Upper lobe of left lung (tissue), 6 donors: ENCODE data around the gene NLGN1. TPM values are rescaled to one million over a fixed set of nuclear protein-coding genes. Genes with fewer than 3 reads are reported as not detected.
"Not testable (repeated sequence)": the region's sequence is repeated elsewhere in the genome, so short reads cannot be mapped to it uniquely, and the experiment has no call there.

Experiments
- ATAC-seq, 2 donors: fragments of 200-7000 bp; cut with Tn5 transposase; one replicate each; pipeline ENCODE4 v1.9.1; 2022; ENCODE audit warnings: mild to moderate bottlenecking in 2 of 2, moderate library complexity in 2 of 2; ENCODE audit not compliant: low FRiP score in 2 of 2
- DNase-seq, 2 donors: peaks; one replicate each; pipeline ENCODE4 v3.0.0-alpha.2; 2019 to 2020
- H3K27ac ChIP-seq, 4 donors: fragments of 200-600 bp; sonication (generic); one replicate each; pipeline ENCODE4 v1.5.1; 2016 to 2019
- H3K27me3 ChIP-seq, 4 donors: fragments of 200-600 bp; sonication (generic); one replicate each; pipeline ENCODE4 v1.5.1; 2017 to 2019
- H3K36me3 ChIP-seq, 4 donors: fragments of 200-600 bp; sonication (generic); one replicate each; pipeline ENCODE4 v1.5.1; 2016 to 2019
- H3K4me1 ChIP-seq, 4 donors: fragments of 200-600 bp; sonication (generic); one replicate each; pipeline ENCODE4 v1.5.1; 2018 to 2019
- H3K4me3 ChIP-seq, 4 donors: fragments of 200-600 bp; sonication (generic); one replicate each; pipeline ENCODE4 v1.5.1; 2017 to 2019; ENCODE audit warnings: mild to moderate bottlenecking in 2 of 4, moderate library complexity in 1 of 4
- H3K9me3 ChIP-seq, 4 donors: fragments of 200-600 bp; sonication (generic); one replicate each; pipeline ENCODE4 v1.5.1; 2018 to 2019
- CTCF ChIP-seq, 6 experiments: fragments of 450-650 bp in 4 of 6; fragments of 200-600 bp in 2 of 6; sonication (generic) in 2 of 6; IDR thresholded peaks; one replicate each; pipeline ENCODE4 v1.5.1; 2016 to 2019; ENCODE audit warnings: antibody characterized with exemption in 6 of 6
- EP300 ChIP-seq, 4 donors: sonication (generic); formaldehyde crosslinking; IDR thresholded peaks; one replicate each; pipeline ENCODE4 v1.5.1; 2017; ENCODE audit warnings: antibody characterized with exemption in 4 of 4, control low read depth in 2 of 4
- POLR2A ChIP-seq, 4 donors: fragments of 450-650 bp; IDR thresholded peaks; one replicate each; pipeline ENCODE4 v1.5.1; 2016 to 2017; ENCODE audit warnings: antibody characterized with exemption in 4 of 4, mild to moderate bottlenecking in 2 of 4
- POLR2AphosphoS5 ChIP-seq, 2 donors: sonication (generic); formaldehyde crosslinking; IDR thresholded peaks; one replicate each; pipeline ENCODE4 v1.5.1; 2017; ENCODE audit warnings: antibody characterized with exemption in 2 of 2
- WGBS, 2 donors: methylation state at CpG; one replicate each; pipeline ENCODE4 v1.1.5; 2017 to 2018; 5-methylcytosine and 5-hydroxymethylcytosine counted together
- total RNA-seq, 6 donors: library from RNA; depleted of rRNA in 4 of 6; stranded (reverse); fragments of >200 nt in 4 of 6; gene quantifications; one replicate each; pipeline versions ENCODE4 v1.1.0 to v1.2.1, GENCODE V29; 2016 to 2021
- donor health status: DM: no; HTN: no; CAD: no; lungs with moderate emphysema.
- donor health status: DM: no; HTN: yes; CAD: no; lungs with severe emphysema.

The NLGN1 gene
- total RNA-seq, 6 donors from 2014 or later: under 0.01 to 3.5 (median 1.9) TPM

GRCh38 chr3:173588556-173588955 is 191.0 kb downstream of the NLGN1 start:
- WGBS, 2 donors: 76 to 79% methylated on average over 3 of the region's 3 CpGs
- no peaks in the 10 kb centered on the region for H3K36me3 ChIP-seq
- H3K27me3 ChIP-seq: no peaks in the 10 kb centered on the region
- H3K4me1 ChIP-seq: peaks cover 0 to 15% (median 9%) of the 10 kb centered on the region in 4 donors
- H3K9me3 ChIP-seq: no peaks in the 10 kb centered on the region
- no peak for DNase-seq
- no peak overlapping the region for H3K27ac ChIP-seq
- ATAC-seq: no peak
- no peak overlapping the region for H3K4me3 ChIP-seq
- TF ChIP-seq CTCF (IDR thresholded peaks at IDR 0.05) (no peak), POLR2A (IDR thresholded peaks at IDR 0.05) (no peak), POLR2AphosphoS5 (IDR thresholded peaks at IDR 0.05) (no peak), EP300 (IDR thresholded peaks at IDR 0.05) (no peak)

DNA sequence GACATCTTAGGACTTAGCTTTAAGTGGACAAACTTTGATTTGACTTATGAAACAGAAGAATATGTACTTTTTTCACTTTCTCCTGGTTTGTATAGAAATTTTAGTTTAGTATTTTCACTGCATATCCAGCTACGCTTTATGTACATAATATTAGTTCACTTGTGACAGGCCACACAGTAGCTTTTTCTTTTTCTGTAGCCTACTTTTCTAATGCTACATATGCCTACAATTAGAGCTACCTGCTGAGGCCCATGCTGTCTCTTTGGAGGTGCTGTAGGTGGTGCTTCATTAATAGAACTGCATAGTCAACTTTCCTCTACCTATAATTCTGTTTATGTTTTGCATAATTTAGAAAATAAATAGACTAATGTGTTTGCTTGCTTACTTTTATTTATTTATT is 191.6 kb downstream of the NLGN1 start:
- Histone ChIP-seq H3K4me1 (peaks cover 0 to 15% (median 9%) of the 10 kb centered on the region in 4 donors), H3K27me3 (no peaks in the 10 kb centered on the region), H3K36me3 (no peaks in the 10 kb centered on the region), H3K9me3 (no peaks in the 10 kb centered on the region), H3K4me3 (no peak overlapping the region), H3K27ac (no peak overlapping the region)
- WGBS, 2 donors: 94 to 100% methylated on average over 1 of the region's 1 CpG
- no peak for TF ChIP-seq CTCF (IDR thresholded peaks at IDR 0.05)
- no peak for TF ChIP-seq POLR2AphosphoS5 (IDR thresholded peaks at IDR 0.05)
- TF ChIP-seq POLR2A (IDR thresholded peaks at IDR 0.05): no peak
- TF ChIP-seq EP300 (IDR thresholded peaks at IDR 0.05): no peak
- no peak for DNase-seq
- no peak for ATAC-seq

DNA sequence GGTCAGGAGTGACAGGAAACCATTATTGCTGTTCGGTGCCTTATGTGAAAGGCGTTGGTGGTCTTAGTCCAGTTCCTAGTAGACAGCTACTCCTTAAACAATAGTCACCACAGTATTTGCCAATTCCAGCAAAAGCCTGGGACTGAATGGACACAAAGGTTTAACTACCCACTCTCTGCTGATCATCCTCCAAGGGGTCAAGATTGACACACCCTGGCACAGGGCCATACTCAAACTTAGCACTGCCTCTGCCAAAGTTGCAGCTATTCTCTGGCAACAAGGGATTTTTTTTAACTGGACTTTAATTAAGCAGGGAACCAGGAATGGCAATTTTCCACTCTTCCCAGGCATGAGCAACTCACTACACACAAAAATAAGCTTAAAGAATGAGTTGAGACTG is 193.9 kb downstream of the NLGN1 start:
- ATAC-seq: no peak
- H3K27me3 ChIP-seq: no peaks in the 10 kb centered on the region
- no peaks in the 10 kb centered on the region for H3K36me3 ChIP-seq
- no peak overlapping the region for H3K27ac ChIP-seq
- WGBS, 2 donors: 64 to 84% methylated on average over 2 of the region's 2 CpGs
- TF ChIP-seq POLR2A (IDR thresholded peaks at IDR 0.05) (no peak), CTCF (IDR thresholded peaks at IDR 0.05) (no peak), POLR2AphosphoS5 (IDR thresholded peaks at IDR 0.05) (no peak), EP300 (IDR thresholded peaks at IDR 0.05) (no peak)
- no peaks in the 10 kb centered on the region for H3K9me3 ChIP-seq
- H3K4me1 ChIP-seq: no peaks in the 10 kb centered on the region
- DNase-seq: no peak
- no peak overlapping the region for H3K4me3 ChIP-seq

DNA sequence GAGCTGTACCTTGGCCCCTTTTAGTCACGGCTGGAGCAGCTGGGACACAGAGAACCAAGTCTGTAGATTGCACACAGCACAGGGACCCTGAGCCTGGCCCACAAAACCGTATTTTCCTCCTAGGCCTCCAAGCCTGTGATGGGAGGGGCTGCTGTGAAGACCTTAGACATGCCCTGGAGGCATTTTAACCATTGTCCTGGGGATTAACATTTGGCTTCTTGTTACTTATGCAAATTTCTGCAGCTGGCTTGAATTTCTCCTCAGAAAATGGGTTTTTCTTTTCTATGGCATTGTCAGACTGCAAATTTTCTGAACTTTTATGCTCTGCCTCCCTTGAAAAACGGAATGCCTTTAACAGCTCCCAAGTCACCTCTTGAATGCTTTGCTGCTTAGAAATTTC is 197.3 kb downstream of the NLGN1 start:
- H3K27me3 ChIP-seq, DNase-seq, H3K4me1 ChIP-seq, ATAC-seq, H3K27ac ChIP-seq, H3K36me3 ChIP-seq, H3K4me3 ChIP-seq, H3K9me3 ChIP-seq: not testable (repeated sequence)
- WGBS, 2 donors: 55 to 60% methylated on average over 3 of the region's 3 CpGs

DNA sequence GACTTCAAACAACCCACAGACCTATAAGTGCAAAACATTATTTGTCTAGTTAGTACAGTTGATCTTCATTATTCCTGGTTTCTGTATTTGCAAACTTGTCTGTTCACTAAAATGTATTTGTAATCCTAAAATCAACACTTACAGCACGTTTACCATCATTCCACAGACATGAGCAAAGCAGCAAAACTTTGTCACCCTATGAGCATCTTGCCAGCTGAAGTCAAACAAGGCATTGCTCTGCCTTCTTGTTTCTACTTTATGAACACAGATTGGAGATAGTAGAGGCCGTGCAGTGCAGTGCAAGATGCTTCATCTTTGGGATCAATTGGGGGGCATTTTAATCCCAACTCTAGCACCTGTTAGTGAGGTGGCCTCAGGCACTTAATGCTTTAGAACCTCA is 202.1 kb downstream of the NLGN1 start:
- ATAC-seq: no peak
- 57 to 58% methylated on average over 2 of the region's 2 CpGs for WGBS, 2 donors

More for the DNA sequence above, 202.1 kb downstream of the NLGN1 start:
- Histone ChIP-seq H3K4me3 (no peak overlapping the region), H3K9me3 (no peaks in the 10 kb centered on the region), H3K27me3 (no peaks in the 10 kb centered on the region), H3K4me1 (no peaks in the 10 kb centered on the region), H3K27ac (no peak overlapping the region), H3K36me3 (no peaks in the 10 kb centered on the region)
- TF ChIP-seq CTCF (IDR thresholded peaks at IDR 0.05) (no peak), POLR2A (IDR thresholded peaks at IDR 0.05) (no peak), EP300 (IDR thresholded peaks at IDR 0.05) (no peak), POLR2AphosphoS5 (IDR thresholded peaks at IDR 0.05) (no peak)
- DNase-seq: no peak
